GM23338 (cell line): ENCODE measurements around the gene TNS3.

Experiments
- EZH2 ChIP-seq: fragments of 200-600 bp; sonication (generic); IDR thresholded peaks from one replicate; pipeline ENCODE4 v1.8.0; 2017; ENCODE audit warnings: antibody characterized with exemption, mild to moderate bottlenecking, low read depth; ENCODE audit not compliant: unreplicated experiment
- EZH2phosphoT487 ChIP-seq: fragments of 200-600 bp; sonication (generic); IDR thresholded peaks from one replicate; pipeline ENCODE4 v1.8.1; 2018; ENCODE audit warnings: antibody characterized with exemption; ENCODE audit not compliant: unreplicated experiment
- POLR2AphosphoS5 ChIP-seq: IDR thresholded peaks from 2 replicates; pipeline ENCODE4 v1.6.1; 2016; ENCODE audit warnings: antibody characterized with exemption, low read depth
- STAT1 ChIP-seq: IDR thresholded peaks from one replicate; pipeline ENCODE4 v1.6.1; 2016; ENCODE audit warnings: antibody characterized with exemption; ENCODE audit not compliant: unreplicated experiment
- TF ChIP-seq, protein P1 (sequence below), 2 experiments: fragments of 200-600 bp in 1 of 2; sonication (generic) in 1 of 2; conservative IDR thresholded peaks; 2 replicates each; pipeline versions ENCODE4 v1.5.1 to v1.6.1; 2016 to 2017; ENCODE audit warnings: antibody characterized with exemption in 2 of 2, low read depth in 2 of 2, mild to moderate bottlenecking in 2 of 2, moderate library complexity in 1 of 2
- TF ChIP-seq, protein P2 (sequence below): IDR thresholded peaks from 2 replicates; pipeline ENCODE4 v1.6.1; 2016; ENCODE audit warnings: antibody characterized with exemption

DNA sequence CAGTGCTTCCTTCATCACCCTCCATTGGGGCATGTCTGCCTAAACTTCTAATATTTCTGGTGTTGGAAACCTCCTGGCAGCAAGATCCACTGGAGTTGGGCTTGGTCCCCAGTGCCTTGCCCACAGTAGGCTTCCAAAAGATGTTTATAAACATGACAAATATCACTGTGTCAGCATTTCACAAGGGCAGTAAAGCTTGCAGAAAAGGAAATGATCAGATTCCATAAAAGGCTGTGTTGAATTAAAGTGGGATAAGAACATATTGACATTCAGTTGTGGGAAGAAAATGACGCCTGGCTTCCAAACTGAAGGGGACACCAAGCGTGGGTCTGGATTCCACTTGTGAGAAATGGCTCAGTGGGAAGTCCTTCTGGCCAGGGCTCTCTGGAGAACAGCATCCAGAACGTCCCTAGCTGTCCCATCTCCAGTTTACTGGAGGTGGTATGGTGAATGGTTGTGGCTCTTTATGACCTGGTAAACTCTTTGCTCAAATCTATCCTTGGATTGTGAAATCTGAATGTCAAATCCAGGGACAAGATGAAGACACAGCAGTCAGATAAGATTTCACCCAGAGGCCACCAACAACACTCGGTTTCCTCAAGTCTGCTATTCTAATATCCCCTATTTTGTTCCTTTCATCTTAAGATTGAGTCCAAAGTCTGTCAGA lies 287.2 kb downstream of the TNS3 start:
- TF ChIP-seq, protein P1, sequence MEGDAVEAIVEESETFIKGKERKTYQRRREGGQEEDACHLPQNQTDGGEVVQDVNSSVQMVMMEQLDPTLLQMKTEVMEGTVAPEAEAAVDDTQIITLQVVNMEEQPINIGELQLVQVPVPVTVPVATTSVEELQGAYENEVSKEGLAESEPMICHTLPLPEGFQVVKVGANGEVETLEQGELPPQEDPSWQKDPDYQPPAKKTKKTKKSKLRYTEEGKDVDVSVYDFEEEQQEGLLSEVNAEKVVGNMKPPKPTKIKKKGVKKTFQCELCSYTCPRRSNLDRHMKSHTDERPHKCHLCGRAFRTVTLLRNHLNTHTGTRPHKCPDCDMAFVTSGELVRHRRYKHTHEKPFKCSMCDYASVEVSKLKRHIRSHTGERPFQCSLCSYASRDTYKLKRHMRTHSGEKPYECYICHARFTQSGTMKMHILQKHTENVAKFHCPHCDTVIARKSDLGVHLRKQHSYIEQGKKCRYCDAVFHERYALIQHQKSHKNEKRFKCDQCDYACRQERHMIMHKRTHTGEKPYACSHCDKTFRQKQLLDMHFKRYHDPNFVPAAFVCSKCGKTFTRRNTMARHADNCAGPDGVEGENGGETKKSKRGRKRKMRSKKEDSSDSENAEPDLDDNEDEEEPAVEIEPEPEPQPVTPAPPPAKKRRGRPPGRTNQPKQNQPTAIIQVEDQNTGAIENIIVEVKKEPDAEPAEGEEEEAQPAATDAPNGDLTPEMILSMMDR (conservative IDR thresholded peaks at IDR 0.05; ENCODE audit: low read depth in 2 of 2), result no peak
- TF ChIP-seq EZH2 (no peak), POLR2AphosphoS5 (no peak), EZH2phosphoT487 (no peak), STAT1 (no peak)
- TF ChIP-seq, protein P2, sequence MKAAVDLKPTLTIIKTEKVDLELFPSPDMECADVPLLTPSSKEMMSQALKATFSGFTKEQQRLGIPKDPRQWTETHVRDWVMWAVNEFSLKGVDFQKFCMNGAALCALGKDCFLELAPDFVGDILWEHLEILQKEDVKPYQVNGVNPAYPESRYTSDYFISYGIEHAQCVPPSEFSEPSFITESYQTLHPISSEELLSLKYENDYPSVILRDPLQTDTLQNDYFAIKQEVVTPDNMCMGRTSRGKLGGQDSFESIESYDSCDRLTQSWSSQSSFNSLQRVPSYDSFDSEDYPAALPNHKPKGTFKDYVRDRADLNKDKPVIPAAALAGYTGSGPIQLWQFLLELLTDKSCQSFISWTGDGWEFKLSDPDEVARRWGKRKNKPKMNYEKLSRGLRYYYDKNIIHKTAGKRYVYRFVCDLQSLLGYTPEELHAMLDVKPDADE, result no peak
